ENCODE measurements around the gene ANKRD49.

Gene ANKRD49

GRCh38 chr11:94507485-94507884 lies 13.7 kb downstream of the ANKRD49 start:
- no peak for TF ChIP-seq CTCF (IDR thresholded peaks at IDR 0.05; ENCODE audit: low read depth, low read length)
- no peak overlapping the region for H3K4me3 ChIP-seq (ENCODE audit: low read depth, low read length)

- no peak for TF ChIP-seq CTCF (IDR thresholded peaks at IDR 0.05; ENCODE audit: low read depth, low read length)
- H3K4me3 ChIP-seq (ENCODE audit: low read depth, low read length), result peak within 1 kb of the TSS; percentile 65
These were observed 18.4 kb downstream of the ANKRD49 start, which contains the start of gene C11orf97 for GRCh38 chr11:94511932-94512781. Gene C11orf97 (plus strand): TSS chr11:94512461. CDS start chr11:94512529, 68 bp downstream.

GRCh38 chr11:94513091-94513490 lies 19.3 kb downstream of the ANKRD49 start:
- H3K4me3 ChIP-seq (ENCODE audit: low read depth, low read length), result no peak overlapping the region
- TF ChIP-seq CTCF (IDR thresholded peaks at IDR 0.05; ENCODE audit: low read depth, low read length), result no peak

GRCh38 chr11:94515398-94515797 lies 21.6 kb downstream of the ANKRD49 start:
- H3K4me3 ChIP-seq (ENCODE audit: low read depth, low read length), result no peak overlapping the region
- no peak for TF ChIP-seq CTCF (IDR thresholded peaks at IDR 0.05; ENCODE audit: low read depth, low read length)

GRCh38 chr11:94516725-94517124 lies 22.9 kb downstream of the ANKRD49 start:
- TF ChIP-seq CTCF (IDR thresholded peaks at IDR 0.05; ENCODE audit: low read depth, low read length), result no peak
- H3K4me3 ChIP-seq (ENCODE audit: low read depth, low read length), result no peak overlapping the region

GRCh38 chr11:94518300-94518699 lies 24.5 kb downstream of the ANKRD49 start:
- TF ChIP-seq CTCF (IDR thresholded peaks at IDR 0.05; ENCODE audit: low read depth, low read length), result no peak
- H3K4me3 ChIP-seq (ENCODE audit: low read depth, low read length), result no peak overlapping the region

- H3K4me3 ChIP-seq (ENCODE audit: low read depth, low read length), result no peak overlapping the region
- TF ChIP-seq CTCF (IDR thresholded peaks at IDR 0.05; ENCODE audit: low read depth, low read length), result no peak; the same call in 1 of the 2 replicates
These were observed 25.8 kb downstream of the ANKRD49 start for GRCh38 chr11:94519478-94520084.

Data from WI38 (cell line).